GM21717 (cell line): ENCODE measurements around the gene TMEM127.

Source experiments
- ATAC-seq: cut with Tn5 transposase; IDR thresholded peaks from one replicate; pipeline ENCODE4 v1.9.1; 2021; ENCODE audit warnings: mild to moderate bottlenecking, moderate library complexity; ENCODE audit not compliant: unreplicated experiment

Gene TMEM127

GRCh38 chr2:96207774-96208142, 58.0 kb downstream of the TMEM127 start:
- peak; percentile 9 for ATAC-seq

- no peak for ATAC-seq
Measured at GRCh38 chr2:96207073-96207773, 58.6 kb downstream of the TMEM127 start.

- ATAC-seq = no peak
Measured at GRCh38 chr2:96205888-96206287, 59.9 kb downstream of the TMEM127 start.

GRCh38 chr2:96204836-96205624, 60.8 kb downstream of the TMEM127 start:
- no peak for ATAC-seq

- ATAC-seq = peak; percentile 31
Measured at GRCh38 chr2:96203130-96204028, 62.4 kb downstream of the TMEM127 start.

- ATAC-seq = no peak
Measured at GRCh38 chr2:96202152-96202854, 63.5 kb downstream of the TMEM127 start.

GRCh38 chr2:96201338-96201737, 64.5 kb downstream of the TMEM127 start:
- no peak for ATAC-seq

GRCh38 chr2:96198921-96199320, 66.9 kb downstream of the TMEM127 start:
- no peak for ATAC-seq
